NCI-H2196 treated with DMSO at 0.1 percent for 48 hours (cell line): ENCODE measurements around the gene PLB1.
A peak's percentile ranks its signal among the peaks of the same experiment; 100 is the strongest.
"Not testable (repeated sequence)": the region's sequence is repeated elsewhere in the genome, so short reads cannot be mapped to it uniquely, and the experiment has no call there.

Experiments
- DNase-seq: peaks from one replicate; lab custom pipeline; 2025; ENCODE audit not compliant: unreplicated experiment; lab: John Stamatoyannopoulos, UW

Gene PLB1

DNA sequence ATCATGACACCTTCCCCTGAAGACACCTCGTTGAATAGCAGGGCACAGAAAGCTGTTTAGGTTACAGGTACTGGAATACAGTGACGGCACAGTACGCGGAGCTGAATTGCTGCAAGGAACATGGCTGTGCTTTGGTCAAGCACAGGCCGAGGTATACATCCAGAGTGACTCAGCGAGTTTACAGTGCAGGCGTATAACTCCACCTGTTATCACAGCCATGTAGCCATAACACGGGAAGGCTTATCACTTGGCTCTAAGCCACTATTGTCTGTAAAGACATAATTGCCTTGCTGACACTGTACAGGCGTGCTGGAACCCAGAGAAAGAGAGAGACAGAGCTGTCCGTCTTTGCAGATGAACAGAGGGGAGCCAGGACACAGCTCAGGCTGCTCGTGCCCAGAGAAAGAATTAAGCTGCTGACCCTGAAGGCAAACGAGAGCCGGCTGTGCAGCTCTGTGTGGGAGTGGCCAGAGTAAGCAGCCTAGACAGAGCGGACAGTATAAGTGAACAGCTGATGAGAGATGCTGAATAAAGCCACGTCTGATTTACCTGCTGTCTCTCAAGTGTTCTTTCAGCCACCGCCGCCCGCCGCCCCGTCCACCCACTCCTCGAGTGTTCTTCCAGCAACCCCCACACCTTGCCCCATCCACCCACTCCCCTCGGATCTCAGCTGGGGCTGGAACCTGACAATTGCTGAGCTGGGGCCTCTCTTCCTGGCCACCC is 168.4 kb downstream of the PLB1 start:
- no peak for DNase-seq

DNA sequence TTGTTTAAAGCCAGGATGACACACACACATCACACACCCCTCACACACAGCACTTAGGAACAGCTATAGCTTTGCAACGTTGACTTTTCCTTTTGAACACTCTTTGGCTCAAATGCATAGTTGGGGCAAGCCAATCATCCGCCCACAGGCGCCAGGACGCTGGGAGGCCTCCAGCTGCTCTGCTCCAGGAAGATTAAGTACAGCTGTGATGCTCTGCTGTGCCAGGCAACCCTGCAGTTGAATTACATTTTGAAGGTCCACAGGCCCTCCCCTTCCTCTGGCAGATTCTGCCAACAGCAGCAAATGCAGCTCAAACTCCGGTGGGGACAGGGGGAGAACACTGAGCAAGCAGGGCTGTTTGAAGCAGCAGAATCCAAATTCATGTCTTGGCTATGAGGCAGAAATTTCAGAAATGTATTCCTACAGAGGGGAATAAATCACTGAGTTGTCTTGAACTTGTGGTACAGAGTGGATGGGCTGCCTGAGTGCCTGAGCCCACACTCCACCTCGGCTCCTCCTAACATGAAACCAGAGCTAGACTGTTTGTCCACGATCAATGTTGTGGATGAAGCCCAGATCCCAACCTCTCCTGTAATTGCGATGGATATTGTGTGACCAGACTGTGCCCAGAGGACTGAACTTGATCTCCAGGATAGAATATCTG is 169.3 kb downstream of the PLB1 start:
- DNase-seq, result no peak

DNA sequence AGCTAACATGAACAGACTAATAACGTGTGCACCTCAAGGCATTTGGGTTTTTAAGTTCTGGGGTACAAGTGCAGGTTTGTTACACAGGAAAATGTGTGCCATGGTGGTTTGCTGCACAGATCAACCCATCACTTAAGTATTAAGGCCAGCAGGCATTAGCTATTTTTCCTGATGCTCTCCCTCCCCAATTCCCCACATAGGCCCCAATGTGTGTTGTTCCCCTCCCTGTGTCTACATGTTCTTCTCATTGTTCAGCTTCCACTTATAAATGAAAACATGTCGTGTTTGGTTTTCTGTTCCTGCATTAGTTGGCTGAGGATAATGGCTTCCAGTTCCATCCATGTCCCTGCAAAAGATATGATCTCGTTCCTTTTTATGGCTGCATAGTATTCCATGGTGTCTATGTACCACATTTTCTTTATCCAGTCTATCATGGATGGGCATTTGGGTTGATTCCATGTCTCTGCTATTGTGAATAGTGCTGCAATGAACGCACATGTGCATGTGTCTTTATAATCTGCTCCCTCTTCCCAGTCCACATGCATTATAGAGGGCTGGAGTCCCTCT is 170.0 kb downstream of the PLB1 start:
- DNase-seq, result not testable (repeated sequence)

DNA sequence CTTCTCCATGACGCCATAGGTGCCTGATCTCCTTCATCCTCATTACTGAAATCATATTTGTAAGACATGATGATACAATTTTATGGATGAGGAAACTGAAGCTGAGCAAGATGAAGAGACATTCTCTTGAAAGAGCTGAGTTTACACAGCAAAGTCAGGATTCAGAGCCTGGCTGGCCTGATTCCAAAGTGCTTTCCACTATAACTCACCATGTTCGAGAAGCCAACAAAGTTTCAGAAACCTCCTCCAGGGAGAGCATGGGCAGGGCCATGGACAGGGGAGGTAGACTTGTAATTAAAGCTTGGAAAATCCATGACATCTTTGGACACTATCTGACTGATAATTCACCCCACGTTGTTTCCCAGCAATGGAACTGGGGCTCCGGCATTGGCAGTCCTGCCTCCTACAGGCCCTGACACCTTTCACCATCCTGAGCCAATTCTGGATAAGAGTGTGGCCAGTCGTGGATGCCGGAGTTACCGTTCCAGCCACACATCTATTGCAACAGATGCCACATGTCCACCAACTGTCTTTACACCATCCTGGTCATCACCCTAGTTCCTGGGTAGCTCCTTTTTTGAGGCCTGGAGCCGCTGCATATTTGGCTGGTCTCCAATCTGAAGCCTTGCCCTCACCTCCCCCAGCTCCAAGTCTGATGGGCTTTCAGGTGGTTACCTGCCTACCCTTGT is 170.8 kb downstream of the PLB1 start:
- no peak for DNase-seq

DNA sequence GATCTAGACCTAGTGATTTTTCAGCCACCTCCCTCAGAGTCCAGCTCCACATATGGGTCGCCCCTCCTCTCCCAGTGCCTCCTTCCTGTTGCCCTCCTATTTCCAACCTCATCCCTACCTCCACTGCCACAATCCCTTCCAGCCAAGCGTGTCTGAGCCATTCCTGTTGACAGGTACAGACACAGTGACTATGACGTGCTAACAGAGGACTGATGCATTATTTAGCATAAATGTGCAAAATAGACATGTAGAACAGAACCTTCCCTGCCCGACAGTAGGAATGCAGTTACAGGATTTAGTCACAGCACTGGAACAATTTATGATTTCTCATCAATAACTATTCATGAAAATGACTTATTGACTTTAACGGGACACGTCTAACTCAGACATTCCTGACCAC is 171.4 kb downstream of the PLB1 start:
- DNase-seq, result no peak

DNA sequence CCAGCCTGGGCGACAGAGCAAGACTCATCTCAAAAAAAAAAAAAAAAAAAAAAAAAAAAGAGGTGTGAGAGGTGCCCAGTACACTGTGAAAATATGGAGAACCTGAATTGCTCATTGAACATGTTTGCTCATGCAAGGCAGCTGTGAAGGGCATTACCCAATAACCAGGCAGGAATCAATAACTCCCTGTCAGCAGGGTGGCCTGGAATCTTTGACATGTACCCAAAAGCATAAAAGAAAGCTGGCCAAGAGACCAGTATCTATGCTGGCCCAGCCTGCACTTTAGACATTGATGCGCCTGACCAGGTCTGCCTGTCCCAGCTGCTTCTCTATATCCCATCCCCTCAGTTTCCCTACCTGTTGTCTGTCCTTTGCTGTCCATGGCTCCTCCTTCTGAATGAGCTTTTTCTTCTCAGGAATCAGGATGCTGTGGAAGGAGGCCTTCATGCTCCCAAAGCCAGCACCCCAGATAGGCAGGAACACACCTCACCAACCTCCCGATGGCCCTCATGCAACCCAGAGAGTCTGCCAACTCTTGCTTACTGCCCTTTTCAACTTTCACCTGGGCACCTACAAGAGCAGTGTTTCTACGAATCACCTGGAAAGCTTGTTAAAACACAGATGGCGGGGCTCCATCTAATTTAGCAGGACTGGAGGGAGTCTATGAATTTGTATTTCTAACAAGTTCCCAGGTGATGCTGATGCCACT is 172.4 kb downstream of the PLB1 start:
- DNase-seq, result no peak

DNA sequence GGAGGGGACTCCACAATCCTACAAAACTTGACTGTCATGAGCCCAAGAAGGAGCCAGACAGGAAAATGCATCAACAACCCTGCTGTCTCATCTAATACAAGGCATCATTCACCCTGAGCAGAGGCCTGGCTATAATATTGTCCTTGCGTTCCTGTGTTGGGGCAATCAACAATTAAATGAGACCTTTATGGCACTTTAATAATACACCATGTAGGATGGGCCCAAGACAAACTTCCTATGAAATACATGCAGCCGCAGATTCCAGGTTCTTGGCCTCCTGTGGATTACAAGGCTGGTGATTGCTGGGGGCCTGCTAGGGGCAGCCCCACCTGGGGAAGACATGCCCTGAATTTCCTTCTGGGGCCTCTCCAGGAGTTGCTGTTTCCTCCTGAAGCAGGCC is 173.0 kb downstream of the PLB1 start:
- no peak for DNase-seq

DNA sequence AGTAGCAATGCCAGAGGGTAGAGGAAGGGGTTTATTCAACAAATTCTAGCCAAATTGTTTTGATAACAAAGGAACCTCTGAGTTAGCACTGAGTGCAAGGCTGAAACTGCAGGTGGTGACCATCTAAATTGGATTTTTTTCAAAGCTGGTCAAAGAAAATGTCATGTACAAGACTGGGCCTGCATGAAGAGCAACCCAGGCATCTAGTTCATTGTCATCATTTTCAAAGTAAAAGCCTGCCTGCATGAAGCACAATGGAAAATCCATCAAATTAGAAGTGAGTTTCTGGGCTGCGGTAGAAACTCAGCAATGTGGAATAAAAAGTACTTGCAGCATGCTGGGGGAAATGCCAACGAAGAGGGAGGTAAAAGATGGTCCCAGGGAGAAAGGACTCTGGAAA is 175.0 kb downstream of the PLB1 start:
- no peak for DNase-seq

DNA sequence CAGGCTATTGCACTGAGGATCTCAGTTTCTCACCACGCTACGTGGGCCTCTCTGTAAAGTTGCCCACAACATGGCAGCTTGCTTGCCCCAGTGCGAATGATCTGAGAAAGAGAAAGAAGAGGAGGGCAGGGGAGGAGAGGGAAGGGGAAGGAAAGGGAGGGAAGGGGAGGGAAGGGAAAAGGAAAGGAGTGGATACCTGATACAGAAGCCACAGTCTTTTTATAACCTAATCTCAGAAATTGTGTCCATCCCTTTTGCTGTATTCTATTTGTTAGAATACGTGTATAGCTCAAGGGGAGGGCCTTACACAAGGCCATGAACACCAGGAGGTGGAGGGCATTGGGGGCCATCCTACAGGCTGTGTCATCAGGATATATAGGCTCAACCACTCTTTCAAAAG is 177.5 kb downstream of the PLB1 start:
- no peak for DNase-seq

DNA sequence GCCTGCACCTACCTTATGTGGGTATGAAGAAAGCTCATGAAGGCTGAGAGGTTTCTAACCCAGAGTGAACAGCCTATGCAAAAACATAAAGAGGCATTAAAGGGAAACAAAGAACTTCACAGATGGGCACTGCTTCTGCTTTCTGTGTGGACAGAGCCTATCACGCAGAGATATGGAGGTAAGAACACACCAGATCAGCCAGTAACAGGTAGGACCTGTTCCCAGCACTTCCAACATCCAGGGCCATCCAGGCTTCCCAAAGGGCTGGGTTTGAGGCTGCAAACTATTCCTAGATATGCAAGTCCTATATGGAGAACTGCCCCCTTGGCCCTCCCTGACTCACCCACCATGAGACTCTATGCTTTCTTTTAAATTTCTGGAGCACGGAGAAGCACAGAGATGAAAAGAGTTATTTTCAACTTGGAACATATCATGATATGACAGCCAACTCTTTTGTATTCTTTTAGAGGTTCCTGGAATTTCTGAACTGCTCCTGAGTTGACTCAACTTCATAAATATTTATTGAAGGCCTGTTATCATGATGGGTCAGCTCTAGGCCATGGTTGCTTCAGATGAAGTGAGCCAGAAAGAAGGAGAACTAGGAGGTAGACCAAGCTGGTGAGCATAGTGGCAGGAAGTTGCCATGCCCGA is 178.3 kb downstream of the PLB1 start:
- DNase-seq, result no peak

DNA sequence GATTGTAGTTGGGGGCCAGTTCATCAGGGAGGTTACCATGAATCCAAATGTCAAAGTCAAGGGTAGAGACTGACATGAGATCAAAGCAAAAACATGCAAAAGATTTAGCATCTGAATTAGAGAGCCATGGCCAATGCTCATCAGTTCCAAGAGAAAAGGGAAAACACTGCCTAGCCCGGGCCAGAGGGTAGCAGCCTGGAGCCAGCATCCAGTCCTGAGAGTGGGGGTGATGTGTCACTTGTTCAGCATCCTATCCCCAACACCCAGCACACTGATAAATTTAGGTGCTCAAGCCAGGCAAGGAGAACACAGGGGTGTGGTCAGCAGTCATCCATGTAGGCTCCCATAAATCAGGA is 178.8 kb downstream of the PLB1 start:
- DNase-seq, result no peak

DNA sequence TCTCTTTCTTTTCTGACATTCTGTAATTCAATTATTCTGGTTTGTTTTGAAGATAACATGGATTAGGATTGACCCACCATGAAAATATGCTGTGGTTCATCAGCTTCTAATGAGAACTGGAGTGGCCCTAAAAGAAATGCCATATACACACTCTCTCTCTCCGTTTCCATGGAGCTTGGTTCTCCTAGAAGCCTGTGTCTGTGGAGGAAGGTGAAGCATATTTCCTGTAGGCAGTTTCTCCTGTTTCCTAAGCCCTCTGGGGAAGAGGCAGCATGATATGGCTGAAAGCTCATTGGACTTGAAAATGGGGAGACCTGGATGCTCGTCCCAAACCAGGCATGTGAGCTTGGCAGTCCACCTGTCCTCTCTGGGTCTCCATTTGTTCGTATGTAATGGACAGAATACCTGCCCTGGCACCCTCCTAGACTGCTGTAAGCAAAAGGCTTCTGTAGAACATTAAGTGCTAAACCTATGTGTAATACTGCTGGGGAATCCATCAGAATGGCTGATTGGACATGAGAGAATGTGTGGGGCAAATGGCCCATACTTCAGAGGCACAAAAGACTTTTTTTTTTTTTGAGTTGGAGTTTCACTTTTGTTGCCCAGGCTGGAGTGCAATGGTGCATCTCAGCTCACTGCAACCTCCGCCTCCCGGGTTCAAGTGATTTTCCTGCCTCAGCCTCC is 180.4 kb downstream of the PLB1 start:
- no peak for DNase-seq

DNA sequence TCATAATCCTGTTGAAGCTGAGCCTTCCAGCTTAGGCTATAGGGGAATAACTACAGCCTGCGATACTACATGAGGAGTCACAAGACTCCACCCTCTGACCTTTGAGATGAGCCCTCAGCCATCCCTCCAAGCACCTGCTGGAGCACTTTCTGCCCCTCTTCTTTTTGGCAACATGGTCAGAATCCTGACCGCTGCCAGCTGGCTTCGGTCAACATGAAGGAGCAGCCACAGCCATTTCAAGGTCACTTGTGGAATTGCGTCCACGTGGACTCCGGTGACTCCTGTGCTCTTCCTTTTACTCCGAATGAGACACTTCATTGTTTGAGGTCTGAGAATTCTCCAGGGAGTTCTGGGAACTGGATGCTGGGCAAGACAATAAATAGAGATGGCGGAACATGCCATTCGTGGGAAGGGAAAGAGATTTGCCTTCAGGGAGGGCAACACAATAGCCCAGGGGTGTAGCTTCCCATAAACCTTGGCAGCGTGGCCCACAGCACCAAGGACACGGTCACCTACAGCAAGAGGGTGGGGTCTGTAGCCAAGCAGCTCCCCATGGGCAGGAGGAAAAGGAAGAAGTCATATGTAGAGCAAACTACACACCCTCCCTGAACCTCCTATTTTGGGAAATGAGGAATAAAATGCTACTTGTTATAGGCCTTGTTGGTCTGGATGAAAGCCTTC is 182.5 kb downstream of the PLB1 start:
- DNase-seq, result no peak

DNA sequence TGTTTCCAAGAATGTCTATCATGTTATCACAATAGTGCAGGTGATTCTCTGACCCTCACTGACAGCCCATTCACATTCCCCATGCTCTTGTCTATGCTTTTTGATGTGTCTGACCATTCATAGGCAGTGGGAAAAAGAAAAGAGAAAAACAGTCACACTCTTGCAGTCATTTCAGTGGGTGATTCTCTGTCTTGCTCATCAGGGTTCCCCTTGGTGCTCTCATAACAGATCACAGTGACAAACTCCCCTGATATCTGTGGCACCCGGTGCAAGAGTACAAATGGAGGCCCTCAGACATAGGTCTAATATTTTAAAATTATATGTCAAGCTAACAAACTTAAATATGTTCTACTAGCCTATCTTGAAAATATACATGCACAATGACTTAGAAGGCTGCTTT is 183.1 kb downstream of the PLB1 start:
- DNase-seq, result no peak

DNA sequence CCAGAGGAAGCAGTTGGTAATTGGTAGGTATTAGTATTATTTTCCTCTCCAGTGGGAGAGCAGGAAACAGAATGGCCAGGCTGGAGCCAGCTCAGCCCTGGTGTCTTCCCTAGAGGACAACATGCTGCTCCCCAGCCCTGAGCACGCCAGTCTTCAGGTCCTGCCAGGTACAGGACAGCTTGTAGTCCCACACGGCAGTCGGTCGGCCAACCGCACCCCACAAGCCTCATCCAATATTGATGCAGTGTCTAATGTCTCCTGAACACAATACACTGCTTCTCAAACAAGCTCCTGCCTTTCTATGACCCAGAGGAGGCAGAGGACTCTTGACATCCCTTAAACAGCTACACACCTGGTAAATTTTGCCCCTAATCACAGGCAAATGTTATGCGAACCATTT is 184.8 kb downstream of the PLB1 start:
- DNase-seq, result no peak

DNA sequence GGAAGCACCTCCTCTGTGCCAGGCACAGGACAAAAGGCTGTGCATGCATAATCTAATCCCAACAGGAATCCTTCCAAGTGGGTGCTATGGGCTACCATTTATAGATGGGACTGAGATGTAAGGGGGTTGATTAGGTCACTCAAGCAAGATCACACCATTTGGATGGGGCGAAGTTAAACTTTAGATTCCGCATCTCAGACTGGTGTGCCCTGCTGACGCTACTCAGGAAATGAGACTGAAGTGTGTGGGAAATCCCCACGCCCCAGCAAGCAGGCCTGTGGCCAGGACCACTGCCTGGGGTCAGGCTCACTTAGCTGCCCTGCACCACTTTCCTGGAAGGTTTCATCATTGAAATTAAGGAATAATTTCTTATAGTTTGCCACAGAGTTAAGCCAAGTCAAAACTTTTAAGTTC is 185.3 kb downstream of the PLB1 start:
- DNase-seq, result no peak

DNA sequence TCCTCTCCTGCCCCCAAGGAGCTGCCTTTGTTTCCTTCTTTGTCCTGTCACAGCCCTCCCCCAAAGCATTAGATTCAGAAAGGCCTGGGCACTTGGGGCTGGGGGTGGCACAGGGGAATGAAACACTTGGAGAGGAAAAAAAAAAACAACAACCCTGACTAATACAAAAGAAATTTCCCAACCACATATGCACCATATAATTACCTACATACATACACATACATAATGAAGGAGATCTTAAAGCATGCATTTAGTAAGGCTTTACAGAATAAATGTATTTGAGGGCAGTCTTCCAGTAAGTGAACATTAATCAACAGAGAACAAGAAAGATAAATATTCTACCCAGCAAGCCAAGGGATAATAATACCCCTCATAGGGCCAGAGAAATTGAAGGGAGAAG is 185.7 kb downstream of the PLB1 start:
- no peak for DNase-seq

DNA sequence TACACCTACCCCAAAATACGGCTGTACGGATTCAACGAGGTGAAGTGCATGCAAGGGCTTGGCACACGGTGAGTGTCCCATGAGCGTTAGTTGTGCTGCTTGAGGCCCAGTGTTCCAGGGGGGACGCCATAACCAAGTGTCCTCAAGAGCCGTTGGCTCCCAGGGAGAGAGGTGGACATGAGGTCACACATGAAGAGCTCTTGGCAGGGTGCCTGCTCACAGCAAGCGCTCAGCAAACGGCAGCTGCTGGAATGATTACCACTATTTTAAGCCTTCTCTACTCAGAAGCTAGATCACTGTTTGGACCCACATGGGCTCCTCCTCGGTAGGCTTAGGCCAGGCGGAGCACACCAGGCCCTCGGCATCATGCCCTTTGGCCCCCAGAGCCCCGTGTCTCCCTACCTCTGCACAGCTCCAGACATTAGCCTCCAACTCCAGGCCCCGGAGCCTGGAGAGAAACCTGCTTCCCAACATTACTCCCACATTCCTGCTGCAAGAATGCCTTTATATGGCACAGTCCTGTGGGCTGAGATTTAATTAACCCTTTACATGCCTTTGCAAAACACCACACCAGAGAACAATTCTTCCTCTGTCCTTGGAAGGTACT is 187.3 kb downstream of the PLB1 start:
- peak; percentile 76 for DNase-seq

DNA sequence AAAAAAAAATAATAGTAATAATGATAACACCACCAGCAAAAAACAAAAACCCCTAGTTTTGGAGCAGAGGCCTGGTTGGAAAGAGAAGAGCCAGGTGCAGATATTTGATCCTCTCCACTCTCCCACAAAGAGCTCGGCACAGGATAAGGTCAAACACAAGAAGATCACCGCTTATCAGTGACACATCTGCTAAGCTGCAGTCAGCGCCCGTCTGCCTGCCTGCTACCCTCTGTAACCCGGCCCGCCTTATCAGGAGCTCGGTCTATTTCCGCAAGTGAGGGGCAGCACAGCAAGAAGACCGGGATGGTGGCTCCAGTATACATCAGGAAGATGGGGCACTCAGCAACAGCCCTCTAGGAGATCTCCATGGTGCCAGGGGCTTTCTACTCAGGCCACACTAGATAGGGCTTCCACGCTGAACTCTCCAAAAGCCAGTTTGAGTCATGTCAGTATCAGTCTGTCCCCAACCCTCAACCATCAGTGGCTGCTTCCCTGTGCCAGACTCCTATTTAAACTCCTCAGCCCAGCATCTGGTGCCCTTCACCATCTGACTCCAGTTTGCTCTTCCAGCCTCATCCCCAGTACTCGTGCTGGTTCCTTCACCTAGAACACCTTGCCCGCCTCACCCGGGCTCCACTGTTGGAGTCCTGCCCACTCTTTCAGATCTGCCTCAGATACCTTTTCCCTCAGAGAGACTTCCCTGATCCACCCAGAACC is 188.4 kb downstream of the PLB1 start:
- DNase-seq, result peak; percentile 81
